WTC11 (cell line): ENCODE measurements around the gene CD44.

Experiments used
- CBFB ChIP-seq: sonication (generic); formaldehyde crosslinking; IDR thresholded peaks from 2 replicates; pipeline ENCODE4 v1.8.1; 2022; ENCODE audit warnings: mild to moderate bottlenecking, low read depth, missing genetic modification reagents
- FOXJ3 ChIP-seq: sonication (generic); formaldehyde crosslinking; IDR thresholded peaks from 2 replicates; pipeline ENCODE4 v1.9.0; 2021; ENCODE audit warnings: missing genetic modification reagents, mild to moderate bottlenecking, borderline replicate concordance
- MYBL2 ChIP-seq: sonication (generic); formaldehyde crosslinking; IDR thresholded peaks from 2 replicates; pipeline ENCODE4 v1.8.1; 2023; ENCODE audit warnings: mild to moderate bottlenecking, moderate library complexity, missing genetic modification reagents
- SP1 ChIP-seq: sonication (generic); formaldehyde crosslinking; conservative IDR thresholded peaks from 2 replicates; pipeline ENCODE4 v1.8.1; 2022; ENCODE audit warnings: missing genetic modification reagents
- TEAD4 ChIP-seq: sonication (generic); formaldehyde crosslinking; IDR thresholded peaks from 2 replicates; pipeline ENCODE4 v1.8.0; 2022; ENCODE audit warnings: mild to moderate bottlenecking, missing genetic modification reagents
- ZNF263 ChIP-seq: sonication (generic); formaldehyde crosslinking; IDR thresholded peaks from 2 replicates; pipeline ENCODE4 v1.8.1; 2022; ENCODE audit warnings: low read depth, mild to moderate bottlenecking, moderate library complexity, missing genetic modification reagents
- TF ChIP-seq, protein P1 (sequence below): sonication (generic); formaldehyde crosslinking; conservative IDR thresholded peaks from 2 replicates; pipeline ENCODE4 v1.8.1; 2022; ENCODE audit warnings: mild to moderate bottlenecking, missing genetic modification reagents
- TF ChIP-seq, protein P2 (sequence below): fragments of 200-600 bp; IDR thresholded peaks from 2 replicates; pipeline ENCODE4 v1.8.0; 2022; ENCODE audit warnings: antibody characterized with exemption
- TF ChIP-seq, protein P3 (sequence below): sonication (generic); formaldehyde crosslinking; IDR thresholded peaks from 2 replicates; pipeline ENCODE4 v1.8.1; 2022; ENCODE audit warnings: low read depth, missing genetic modification reagents, borderline replicate concordance

DNA sequence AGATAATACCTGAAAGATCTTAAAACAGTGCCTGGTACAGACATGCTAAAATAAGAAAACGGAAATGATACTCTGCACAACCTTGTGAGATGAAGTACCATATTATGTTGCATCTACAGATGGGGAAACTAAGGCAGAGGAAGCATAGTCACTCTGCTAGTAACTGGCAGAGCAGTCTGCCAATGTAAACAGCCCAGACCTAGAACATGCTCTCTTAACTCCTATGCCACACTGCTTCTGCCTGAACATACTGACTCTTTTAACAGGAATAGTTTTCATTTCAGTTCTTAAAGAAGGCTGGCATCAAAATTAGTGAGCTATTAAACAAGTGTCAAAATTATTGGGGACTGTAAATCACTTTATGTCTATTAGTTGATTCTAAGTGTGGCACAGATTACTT is 99.9 kb downstream of the CD44 start:
- TF ChIP-seq SP1 (no peak), TEAD4 (no peak), ZNF263 (CRISPR knock-in tag) (no peak), CBFB (CRISPR knock-in tag) (no peak), MYBL2 (CRISPR knock-in tag) (no peak), FOXJ3 (CRISPR knock-in tag) (no peak)
- TF ChIP-seq, protein P1, sequence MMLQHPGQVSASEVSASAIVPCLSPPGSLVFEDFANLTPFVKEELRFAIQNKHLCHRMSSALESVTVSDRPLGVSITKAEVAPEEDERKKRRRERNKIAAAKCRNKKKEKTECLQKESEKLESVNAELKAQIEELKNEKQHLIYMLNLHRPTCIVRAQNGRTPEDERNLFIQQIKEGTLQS (CRISPR knock-in tag) = no peak
- TF ChIP-seq, protein P2, sequence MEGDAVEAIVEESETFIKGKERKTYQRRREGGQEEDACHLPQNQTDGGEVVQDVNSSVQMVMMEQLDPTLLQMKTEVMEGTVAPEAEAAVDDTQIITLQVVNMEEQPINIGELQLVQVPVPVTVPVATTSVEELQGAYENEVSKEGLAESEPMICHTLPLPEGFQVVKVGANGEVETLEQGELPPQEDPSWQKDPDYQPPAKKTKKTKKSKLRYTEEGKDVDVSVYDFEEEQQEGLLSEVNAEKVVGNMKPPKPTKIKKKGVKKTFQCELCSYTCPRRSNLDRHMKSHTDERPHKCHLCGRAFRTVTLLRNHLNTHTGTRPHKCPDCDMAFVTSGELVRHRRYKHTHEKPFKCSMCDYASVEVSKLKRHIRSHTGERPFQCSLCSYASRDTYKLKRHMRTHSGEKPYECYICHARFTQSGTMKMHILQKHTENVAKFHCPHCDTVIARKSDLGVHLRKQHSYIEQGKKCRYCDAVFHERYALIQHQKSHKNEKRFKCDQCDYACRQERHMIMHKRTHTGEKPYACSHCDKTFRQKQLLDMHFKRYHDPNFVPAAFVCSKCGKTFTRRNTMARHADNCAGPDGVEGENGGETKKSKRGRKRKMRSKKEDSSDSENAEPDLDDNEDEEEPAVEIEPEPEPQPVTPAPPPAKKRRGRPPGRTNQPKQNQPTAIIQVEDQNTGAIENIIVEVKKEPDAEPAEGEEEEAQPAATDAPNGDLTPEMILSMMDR = no peak
- TF ChIP-seq, protein P3, sequence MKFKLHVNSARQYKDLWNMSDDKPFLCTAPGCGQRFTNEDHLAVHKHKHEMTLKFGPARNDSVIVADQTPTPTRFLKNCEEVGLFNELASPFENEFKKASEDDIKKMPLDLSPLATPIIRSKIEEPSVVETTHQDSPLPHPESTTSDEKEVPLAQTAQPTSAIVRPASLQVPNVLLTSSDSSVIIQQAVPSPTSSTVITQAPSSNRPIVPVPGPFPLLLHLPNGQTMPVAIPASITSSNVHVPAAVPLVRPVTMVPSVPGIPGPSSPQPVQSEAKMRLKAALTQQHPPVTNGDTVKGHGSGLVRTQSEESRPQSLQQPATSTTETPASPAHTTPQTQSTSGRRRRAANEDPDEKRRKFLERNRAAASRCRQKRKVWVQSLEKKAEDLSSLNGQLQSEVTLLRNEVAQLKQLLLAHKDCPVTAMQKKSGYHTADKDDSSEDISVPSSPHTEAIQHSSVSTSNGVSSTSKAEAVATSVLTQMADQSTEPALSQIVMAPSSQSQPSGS = no peak
